A549 (cell line): ENCODE data around the gene PUS1. TPM values are rescaled to one million over a fixed set of nuclear protein-coding genes. Genes with fewer than 3 reads are reported as not detected.

Source experiments
- ATAC-seq, 2 experiments: fragments of 200-7000 bp in 1 of 2; fragments of >200 bp in 1 of 2; cut with Nextera tagmentation in 1 of 2; cut with Tn5 transposase in 1 of 2; 3 replicates each; pipeline versions ENCODE4 v1.8.0 to v1.9.1; 2018 to 2020; ENCODE audit warnings: mild to moderate bottlenecking in 1 of 2, moderate library complexity in 1 of 2
- CTCF ChIA-PET: fragments of 300-600 bp; sonication (Branson Sonifier 250); formaldehyde crosslinking; extraction: SDS; loops from one replicate; lab custom pipeline; 2021; ENCODE audit warnings: antibody characterized with exemption, inconsistent platforms; lab: Yijun Ruan, JAX
- POLR2A ChIA-PET: fragments of 350-600 bp; formaldehyde crosslinking; extraction: SDS; loops from one replicate; lab custom pipeline; 2021; ENCODE audit warnings: antibody characterized with exemption, inconsistent platforms; lab: Yijun Ruan, JAX
- DNase-seq, 2 experiments: peaks; one replicate each; pipeline versions ENCODE4 v3.0.0 to v3.0.0-alpha.2; 2011 to 2016; ENCODE audit warnings: low read depth in 1 of 2, low spot score in 1 of 2
- FAIRE-seq: peaks from 2 replicates; lab custom pipeline; 2011; peaks lifted over from hg19 to GRCh38; lab: Jason Lieb, UNC
- H3K27ac ChIP-seq, 2 experiments: fragments of >200 bp; sonication (Bioruptor Twin); formaldehyde crosslinking; 3 replicates each; pipeline ENCODE4 v1.5.1; 2016 to 2017
- H3K4me1 ChIP-seq: fragments of >200 bp; sonication (Bioruptor Twin); formaldehyde crosslinking; 3 replicates; pipeline ENCODE4 v1.6.1; 2016
- H3K4me2 ChIP-seq: fragments of >200 bp; sonication (Bioruptor Twin); formaldehyde crosslinking; 3 replicates; pipeline ENCODE4 v1.6.1; 2016
- H3K4me3 ChIP-seq: fragments of >200 bp; sonication (Bioruptor Twin); formaldehyde crosslinking; 3 replicates; pipeline ENCODE4 v1.5.1; 2016
- H3K9me3 ChIP-seq: fragments of >200 bp; sonication (Bioruptor Twin); formaldehyde crosslinking; 3 replicates; pipeline ENCODE4 v1.6.1; 2016
- BHLHE40 ChIP-seq: IDR thresholded peaks from 2 replicates; pipeline ENCODE4 v1.6.1; 2012; ENCODE audit warnings: low read depth, low read length, inconsistent platforms
- CBX2 ChIP-seq: fragments of 200-600 bp; sonication (generic); IDR thresholded peaks from 2 replicates; pipeline ENCODE4 v1.6.1; 2016; ENCODE audit warnings: low read depth, mild to moderate bottlenecking, borderline replicate concordance
- CHD2 ChIP-seq: fragments of 150-350 bp; IDR thresholded peaks from 2 replicates; pipeline ENCODE4 v1.6.1; 2014; ENCODE audit warnings: low read length; ENCODE audit not compliant: partially characterized antibody
- EHMT2 ChIP-seq: fragments of 200-600 bp; sonication (generic); IDR thresholded peaks from 2 replicates; pipeline ENCODE4 v1.6.1; 2016; ENCODE audit warnings: antibody characterized with exemption, low read depth, mild to moderate bottlenecking, moderate library complexity
- ELK1 ChIP-seq: fragments of 150-350 bp; IDR thresholded peaks from 2 replicates; pipeline ENCODE4 v1.6.1; 2014; ENCODE audit warnings: low read depth, mild to moderate bottlenecking, low read length
- ESRRA ChIP-seq: fragments of 150-350 bp; IDR thresholded peaks from 2 replicates; pipeline ENCODE4 v1.6.1; 2014; ENCODE audit warnings: mild to moderate bottlenecking, low read length, borderline replicate concordance
- FOSL2 ChIP-seq, 2 experiments: fragments of 450-650 bp in 1 of 2; fragments of >200 bp in 1 of 2; sonication (Bioruptor Twin) in 1 of 2; formaldehyde crosslinking; IDR thresholded peaks; 2 replicates each; pipeline versions ENCODE4 v1.5.0 to v1.6.1; 2016 to 2020; ENCODE audit warnings: mild to moderate bottlenecking in 1 of 2, moderate library complexity in 1 of 2
- GATA3 ChIP-seq: IDR thresholded peaks from 2 replicates; pipeline ENCODE4 v1.6.1; 2012; ENCODE audit warnings: borderline replicate concordance
- HEYL ChIP-seq: fragments of 250-450 bp; sonication (Bioruptor Pico); IDR thresholded peaks from 2 replicates; pipeline ENCODE4 v1.8.0; 2021; ENCODE audit warnings: mild to moderate bottlenecking, moderate library complexity
- KDM5A ChIP-seq: fragments of 200-600 bp; sonication (generic); IDR thresholded peaks from 2 replicates; pipeline ENCODE4 v1.6.1; 2016; ENCODE audit warnings: antibody characterized with exemption, mild to moderate bottlenecking
- MAFK ChIP-seq: fragments of 450-650 bp; IDR thresholded peaks from 2 replicates; pipeline ENCODE4 v1.6.1; 2014; ENCODE audit not compliant: partially characterized antibody
- MAZ ChIP-seq: fragments of 150-350 bp; IDR thresholded peaks from 2 replicates; pipeline ENCODE4 v1.6.1; 2014; ENCODE audit warnings: antibody characterized with exemption, low read depth, low read length, borderline replicate concordance
- NFE2L2 ChIP-seq: fragments of 150-350 bp; conservative IDR thresholded peaks from 2 replicates; pipeline ENCODE4 v1.6.1; 2014; ENCODE audit warnings: low read length
- NPAS2 ChIP-seq: fragments of 250-450 bp; sonication (Bioruptor Pico); IDR thresholded peaks from 2 replicates; pipeline ENCODE4 v1.8.0; 2022; ENCODE audit warnings: mild to moderate bottlenecking, moderate library complexity, borderline replicate concordance
- NR3C1 ChIP-seq: fragments of >200 bp; sonication (Bioruptor Twin); formaldehyde crosslinking; IDR thresholded peaks from 3 replicates; pipeline ENCODE4 v1.6.1; 2017
- PHF8 ChIP-seq: fragments of 200-600 bp; sonication (generic); IDR thresholded peaks from 2 replicates; pipeline ENCODE4 v1.6.1; 2016; ENCODE audit warnings: low read depth, mild to moderate bottlenecking, antibody characterized with exemption, moderate library complexity, borderline replicate concordance
- POLR2A ChIP-seq: IDR thresholded peaks from 2 replicates; pipeline ENCODE4 v1.6.1; 2012; ENCODE audit warnings: mild to moderate bottlenecking, low read length
- RAD21 ChIP-seq, 2 experiments: fragments of >200 bp in 1 of 2; sonication (Bioruptor Twin) in 1 of 2; formaldehyde crosslinking in 1 of 2; IDR thresholded peaks in 1 of 2; conservative IDR thresholded peaks in 1 of 2; 2 replicates in 1 of 2; 3 replicates in 1 of 2; pipeline ENCODE4 v1.6.1; 2012 to 2018; ENCODE audit warnings: inconsistent platforms in 1 of 2
- RCOR1 ChIP-seq: fragments of 150-350 bp; IDR thresholded peaks from 2 replicates; pipeline ENCODE4 v1.6.1; 2014; ENCODE audit warnings: antibody characterized with exemption, low read length, low read depth
- SMC3 ChIP-seq: fragments of >200 bp; sonication (Bioruptor Twin); formaldehyde crosslinking; IDR thresholded peaks from 3 replicates; pipeline ENCODE4 v1.6.1; 2018; ENCODE audit warnings: inconsistent platforms
- TFCP2L1 ChIP-seq: fragments of 250-450 bp; sonication (Bioruptor Pico); IDR thresholded peaks from 2 replicates; pipeline ENCODE4 v1.5.0; 2021; ENCODE audit warnings: mild to moderate bottlenecking
- ZC3H11A ChIP-seq: fragments of 450-650 bp; IDR thresholded peaks from 2 replicates; pipeline ENCODE4 v1.6.1; 2014; ENCODE audit warnings: antibody characterized with exemption, mild to moderate bottlenecking
- ZFP36 ChIP-seq: fragments of 450-650 bp; IDR thresholded peaks from 2 replicates; pipeline ENCODE4 v1.6.1; 2014; ENCODE audit warnings: borderline replicate concordance; ENCODE audit not compliant: partially characterized antibody
- ZSCAN20 ChIP-seq: fragments of 250-450 bp; sonication (Bioruptor Pico); IDR thresholded peaks from 2 replicates; pipeline ENCODE4 v1.8.0; 2022; ENCODE audit warnings: mild to moderate bottlenecking, moderate library complexity
- WGBS: methylation state at CpG from one replicate; pipeline ENCODE4 v1.1.6; 2017; ENCODE audit errors: missing lambda C conversion rate; 5-methylcytosine and 5-hydroxymethylcytosine counted together
- polyA plus RNA-seq, 4 experiments: library from polyadenylated mRNA; depleted of rRNA in 3 of 4; stranded (reverse); fragments of >200 nt; fragmentation: RNase III in 1 of 4; extraction: RNeasy Plus Mini Kit Qiagen cat#74134 plus additional on column Dnase treatment in 1 of 4; gene quantifications; 2 replicates in 3 of 4; 3 replicates in 1 of 4; pipeline ENCODE4 v1.2.3, GENCODE V29; 2011 to 2017
- TF ChIP-seq, protein P1 (sequence below): fragments of 250-450 bp; sonication (Bioruptor Pico); IDR thresholded peaks from 2 replicates; pipeline ENCODE4 v1.5.0; 2020; ENCODE audit warnings: low read depth, mild to moderate bottlenecking, moderate library complexity

PUS1 gene
- polyA plus RNA-seq, 2 of the 4 experiments (the other 2 are of a cell fraction) = 51.1 to 62.8 TPM

DNA sequence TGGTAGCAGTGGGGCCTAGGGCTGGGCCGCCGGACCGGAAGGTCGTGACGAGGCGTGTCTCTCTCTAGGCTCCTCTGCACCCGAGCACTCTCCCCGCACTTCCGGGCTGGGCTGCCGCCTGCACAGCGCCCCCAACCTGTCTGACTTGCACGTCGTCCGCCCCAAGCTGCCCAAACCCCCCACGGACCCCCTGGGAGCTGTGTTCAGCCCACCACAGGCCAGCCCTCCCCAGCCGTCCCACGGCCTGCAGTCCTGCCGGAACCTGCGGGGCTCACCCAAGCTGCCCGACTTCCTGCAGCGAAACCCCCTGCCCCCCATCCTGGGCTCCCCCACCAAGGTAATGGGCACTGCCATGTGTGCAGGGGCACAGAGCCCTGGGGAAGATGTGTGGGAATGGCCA, 13.3 kb upstream of the PUS1 start:
- Histone ChIP-seq H3K4me3 (no peak overlapping the region), H3K4me1 (peaks cover 25% of the 10 kb centered on the region), H3K27ac (no peak overlapping the region), H3K4me2 (no peak overlapping the region), H3K9me3 (no peaks in the 10 kb centered on the region)
- ATAC-seq = no peak
- ChIA-PET POLR2A (no interaction called here), CTCF (interaction anchor here (1.3 to 1.7 kb wide), 3 partner anchors 9 to 81 kb away, joined by 3 to 7 read pairs (median 5); no protein-coding TSS in a partner anchor)
- FAIRE-seq = no peak
- WGBS = 94% methylated on average over 18 of the region's 21 CpGs
- TF ChIP-seq NPAS2 (no peak), HEYL (no peak), NR3C1 (no peak), GATA3 (no peak), RCOR1 (no peak), EHMT2 (no peak), MAZ (no peak), ZFP36 (no peak), CBX2 (no peak), ESRRA (no peak), CHD2 (no peak), PHF8 (no peak), ZC3H11A (no peak), BHLHE40 (no peak), POLR2A (no peak), KDM5A (no peak)
- DNase-seq = no peak

DNA sequence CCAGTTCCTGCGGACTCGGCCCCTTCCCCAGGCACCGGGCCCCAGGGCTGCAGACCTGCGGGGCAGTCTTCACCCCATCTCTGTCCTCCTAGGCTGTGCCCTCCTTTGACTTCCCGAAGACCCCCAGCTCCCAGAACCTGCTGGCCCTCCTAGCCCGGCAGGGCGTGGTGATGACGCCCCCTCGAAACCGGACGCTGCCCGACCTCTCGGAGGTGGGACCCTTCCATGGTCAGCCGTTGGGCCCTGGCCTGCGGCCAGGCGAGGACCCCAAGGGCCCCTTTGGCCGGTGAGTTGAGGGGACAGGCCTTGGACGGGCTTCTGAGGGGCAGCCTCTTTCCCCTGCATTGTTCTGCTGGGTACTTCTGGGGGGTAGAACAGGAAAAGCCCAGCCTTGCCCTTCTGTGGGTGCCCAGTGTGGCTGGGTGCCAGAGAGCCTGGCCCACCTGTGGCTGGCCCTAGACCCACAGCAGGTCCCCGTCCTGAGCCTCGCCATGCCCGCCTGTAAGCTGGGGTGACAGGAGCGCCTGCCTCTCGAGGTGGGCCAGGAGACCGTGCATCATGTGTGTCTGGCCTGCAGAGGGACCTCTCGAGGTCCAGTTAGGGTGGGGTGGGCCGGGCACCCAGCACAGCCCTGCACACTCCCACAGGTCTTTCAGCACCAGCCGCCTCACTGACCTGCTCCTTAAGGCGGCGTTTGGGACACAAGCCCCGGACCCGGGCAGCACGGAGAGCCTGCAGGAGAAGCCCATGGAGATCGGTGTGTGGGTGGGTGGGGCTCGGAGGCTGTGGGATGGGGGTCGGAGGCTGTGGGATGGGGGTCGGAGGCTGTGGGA, 12.6 kb upstream of the PUS1 start:
- ChIA-PET CTCF (interaction anchor here (0.5 to 1.8 kb wide), 4 partner anchors 10 to 65 kb away, joined by 3 to 7 read pairs (median 4); no protein-coding TSS in a partner anchor), POLR2A (no interaction called here)
- H3K4me2 ChIP-seq = no peak overlapping the region
- H3K4me3 ChIP-seq = no peak overlapping the region
- TF ChIP-seq KDM5A (no peak), PHF8 (no peak), SMC3 (no peak), BHLHE40 (no peak), TFCP2L1 (CRISPR knock-in tag) (no peak), NFE2L2 (no peak), NR3C1 (no peak), MAFK (no peak), ZSCAN20 (no peak), MAZ (no peak), ELK1 (no peak), ZC3H11A (no peak), FOSL2 (IDR thresholded peaks at IDR 0.05) (no peak), FOSL2 (CRISPR knock-in tag; IDR thresholded peaks at IDR 0.05) (no peak), RAD21 (conservative IDR thresholded peaks at IDR 0.05 in 1 of 2, IDR thresholded peaks at IDR 0.05 in 1 of 2) (no peak), CBX2 (no peak), POLR2A (no peak)
- TF ChIP-seq, protein P1, sequence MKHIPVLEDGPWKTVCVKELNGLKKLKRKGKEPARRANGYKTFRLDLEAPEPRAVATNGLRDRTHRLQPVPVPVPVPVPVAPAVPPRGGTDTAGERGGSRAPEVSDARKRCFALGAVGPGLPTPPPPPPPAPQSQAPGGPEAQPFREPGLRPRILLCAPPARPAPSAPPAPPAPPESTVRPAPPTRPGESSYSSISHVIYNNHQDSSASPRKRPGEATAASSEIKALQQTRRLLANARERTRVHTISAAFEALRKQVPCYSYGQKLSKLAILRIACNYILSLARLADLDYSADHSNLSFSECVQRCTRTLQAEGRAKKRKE = no peak
- no peak overlapping the region for H3K27ac ChIP-seq
- DNase-seq (peak in 1 of 2 experiments; percentile 55), ATAC-seq (peak in 1 of 2 experiments; percentile 8; a peak in 3 of 6 replicates), FAIRE-seq (no peak)
- H3K4me1 ChIP-seq = peaks cover 18% of the 10 kb centered on the region
- no peaks in the 10 kb centered on the region for H3K9me3 ChIP-seq
- 87% methylated on average over 27 of the region's 36 CpGs for WGBS
